Endometrium (tissue), 2 donors: ENCODE results near the gene GNAQ.
"Not testable (repeated sequence)": the region's sequence is repeated elsewhere in the genome, so short reads cannot be mapped to it uniquely, and the experiment has no call there.

Experiments
- FAIRE-seq: peaks from 2 replicates; lab custom pipeline; 2012; peaks lifted over from hg19 to GRCh38; lab: Jason Lieb, UNC
- donor health status: control.
- donor health status: control.

The GNAQ gene

DNA sequence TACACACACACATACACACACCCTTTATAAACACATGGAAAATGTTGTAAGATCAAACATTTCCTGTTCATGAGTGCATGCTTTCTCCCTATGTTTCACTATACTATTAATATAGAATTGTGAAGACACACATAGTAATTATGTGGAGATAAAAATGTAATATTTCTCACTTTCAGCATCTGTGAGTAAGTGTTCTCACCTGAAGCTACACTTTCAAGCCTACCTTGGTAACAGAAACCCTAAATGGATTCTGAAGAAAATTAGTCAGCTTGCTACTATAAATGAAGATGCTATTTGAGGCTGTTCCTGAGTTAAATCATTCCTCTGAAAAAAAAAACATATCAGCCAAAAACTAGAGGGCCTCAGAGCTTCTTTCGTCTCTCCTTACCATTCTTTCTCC lies 302.4 kb downstream of the GNAQ start:
- FAIRE-seq, result no peak

DNA sequence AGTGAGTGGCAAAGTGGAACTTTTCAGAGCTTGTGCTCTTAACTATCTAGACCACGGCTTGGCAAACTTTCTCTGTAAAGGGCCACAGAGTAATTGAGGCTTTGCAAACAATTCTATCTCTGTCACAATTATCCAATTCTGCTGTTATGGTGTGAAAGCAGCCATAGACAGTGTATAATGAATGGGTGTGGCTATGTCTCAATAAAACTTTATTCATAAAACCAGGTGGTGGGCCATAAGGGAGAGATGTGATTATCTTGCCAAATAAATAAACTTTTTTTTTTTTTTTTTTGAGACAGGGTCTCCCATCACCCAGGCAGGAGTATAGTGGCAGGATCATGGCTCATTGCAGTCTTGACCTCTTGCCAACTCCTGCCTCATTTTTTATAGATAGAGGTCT lies 304.8 kb downstream of the GNAQ start:
- FAIRE-seq, result no peak

DNA sequence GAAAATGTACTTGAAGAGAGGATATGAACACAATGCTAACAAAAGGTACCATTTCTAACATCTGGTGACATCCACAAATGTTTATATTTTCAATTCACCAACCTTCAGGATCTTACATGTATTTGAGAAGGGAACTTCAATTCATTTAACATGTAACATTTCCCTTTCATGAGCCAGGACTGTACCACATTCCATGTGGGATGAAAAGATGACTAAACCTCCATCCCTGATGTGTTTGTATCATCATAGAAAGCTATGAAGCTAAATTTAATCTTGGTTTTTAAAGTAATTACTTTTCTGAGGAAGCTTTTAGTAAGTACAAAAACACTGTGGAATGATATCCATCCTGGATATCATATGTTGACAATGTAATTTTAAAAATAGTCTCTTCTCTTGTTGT lies 305.3 kb downstream of the GNAQ start:
- FAIRE-seq, result no peak

DNA sequence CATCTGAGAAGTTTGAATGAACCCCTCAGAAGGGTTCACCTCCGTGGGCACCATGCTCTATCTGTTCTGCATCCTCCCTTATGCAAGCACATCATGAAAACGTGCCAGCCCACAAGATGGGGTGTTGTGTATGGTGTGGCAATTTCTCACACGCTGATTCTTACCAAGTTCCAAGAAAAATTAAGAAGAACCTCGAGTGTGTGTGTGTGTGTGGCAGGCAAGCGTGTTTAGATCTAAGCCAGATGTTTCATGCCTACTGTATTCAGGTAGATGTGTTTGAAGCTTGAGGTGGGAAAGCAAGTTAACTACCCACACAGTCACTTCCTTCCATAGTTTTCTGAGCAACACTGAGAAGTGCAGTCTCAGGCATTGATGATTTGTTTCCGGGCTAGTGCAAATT lies 305.8 kb downstream of the GNAQ start:
- no peak for FAIRE-seq

DNA sequence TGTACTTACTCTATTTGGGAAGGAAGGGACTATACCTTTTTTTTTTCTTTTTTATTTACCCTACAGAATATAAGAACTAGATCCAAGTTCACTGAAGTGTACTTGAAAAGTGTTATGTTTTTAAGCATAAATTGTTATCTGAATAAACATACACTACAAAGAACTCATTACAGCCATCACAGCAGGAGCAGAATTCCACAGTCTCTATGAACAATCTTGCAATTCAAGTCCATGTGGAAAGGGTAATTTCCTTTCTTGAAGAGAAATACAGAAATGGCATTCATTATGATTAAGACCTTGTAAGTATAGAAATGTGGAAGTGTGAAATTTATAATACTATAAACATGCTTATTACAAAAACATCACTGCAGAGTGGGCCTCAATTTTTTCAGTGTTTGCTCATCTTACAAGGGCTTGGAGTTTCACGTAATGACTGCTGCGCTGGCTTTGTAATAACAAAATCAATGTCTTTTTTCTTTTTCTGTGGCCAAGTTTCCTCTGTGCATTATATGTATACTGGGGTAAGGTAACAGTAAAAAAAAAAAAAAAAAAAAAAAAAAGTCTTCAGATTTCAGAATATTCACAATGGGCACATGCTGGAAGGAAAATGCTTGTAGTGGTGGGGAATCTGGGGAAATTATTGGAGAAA lies 306.4 kb downstream of the GNAQ start:
- no peak for FAIRE-seq

DNA sequence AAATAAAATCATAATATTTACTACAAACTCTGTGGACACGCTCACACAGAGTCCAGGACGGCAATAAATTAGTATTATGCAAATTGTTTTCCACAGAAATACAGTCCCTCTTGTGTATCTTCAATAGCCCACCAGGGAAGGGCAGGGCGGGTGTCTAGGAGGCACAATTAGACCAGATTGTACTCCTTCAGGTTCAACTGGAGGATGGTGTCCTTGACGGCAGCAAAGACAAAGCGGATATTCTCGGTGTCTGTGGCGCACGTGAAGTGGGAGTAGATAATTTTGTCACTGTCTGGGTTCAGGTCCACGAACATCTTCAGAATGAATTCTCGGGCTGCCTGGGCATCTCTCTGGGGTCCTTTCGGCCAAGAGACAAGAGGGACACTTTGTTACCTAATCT lies 310.5 kb downstream of the GNAQ start:
- FAIRE-seq, result not testable (repeated sequence)

DNA sequence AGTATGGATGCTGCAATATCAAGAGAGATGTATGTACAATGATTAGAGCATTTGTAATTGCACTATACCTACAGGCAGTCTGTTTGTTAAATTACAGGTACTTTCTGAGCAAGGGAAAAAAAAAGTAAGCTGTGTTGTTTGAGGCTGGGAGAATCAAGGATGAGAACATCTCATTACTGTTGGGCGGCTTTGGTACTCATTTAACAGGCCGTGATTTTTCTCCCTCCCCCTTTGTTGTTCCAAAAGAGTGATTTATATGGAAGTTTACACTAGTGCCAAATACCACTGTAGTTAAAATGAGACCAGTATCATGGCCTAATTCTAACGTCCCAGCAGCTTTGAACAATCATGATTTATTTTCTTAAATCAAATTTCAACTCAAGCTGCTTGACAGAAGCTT lies 312.3 kb downstream of the GNAQ start:
- FAIRE-seq, result no peak

DNA sequence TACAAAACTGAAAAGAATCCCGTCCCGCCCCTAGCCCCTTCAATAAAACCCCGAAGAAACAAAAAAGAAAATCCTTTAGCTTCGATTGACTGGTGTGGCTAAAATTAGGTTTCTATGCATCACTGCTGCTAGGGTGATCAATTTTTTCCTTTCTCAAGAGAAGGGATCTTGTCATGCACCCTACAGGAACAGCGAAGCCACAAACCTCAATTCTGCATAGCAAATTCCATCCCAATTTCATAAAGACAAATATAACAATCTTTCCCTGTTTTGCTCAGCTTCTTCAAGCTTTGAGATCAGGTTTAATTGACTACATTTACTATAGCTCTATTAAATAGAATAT lies 313.3 kb downstream of the GNAQ start:
- not testable (repeated sequence) for FAIRE-seq

DNA sequence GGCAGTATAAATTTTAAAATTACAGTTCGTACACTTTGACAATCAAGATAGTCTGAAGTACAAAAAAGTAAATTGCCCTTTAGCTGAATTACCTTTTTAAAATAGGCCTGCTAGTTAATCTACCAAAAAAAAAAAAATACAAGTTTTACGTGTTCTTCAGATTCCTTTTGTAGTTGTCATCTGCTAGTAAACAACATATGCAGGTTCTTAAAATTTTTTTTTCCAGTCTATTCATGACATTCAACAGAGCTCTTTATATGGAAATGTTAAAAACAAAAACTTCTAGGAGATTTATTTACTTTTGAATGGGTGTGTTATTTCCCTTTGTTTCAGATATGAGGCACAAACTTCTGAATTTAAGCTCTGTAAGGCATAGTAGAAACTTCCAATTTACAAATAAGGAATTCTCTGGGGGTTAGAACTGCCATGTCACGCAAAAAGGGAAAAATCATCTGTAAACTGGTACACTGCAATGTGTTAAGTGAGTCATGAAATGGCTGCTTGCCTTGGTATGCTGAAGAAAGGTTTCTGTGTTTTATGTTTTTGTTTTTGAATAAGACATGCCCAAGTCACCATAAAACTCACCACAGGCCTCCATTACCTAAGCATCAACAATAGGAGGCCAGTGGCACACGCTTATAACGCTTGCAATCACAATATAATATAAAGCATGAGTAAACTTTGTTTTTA lies 313.9 kb downstream of the GNAQ start:
- FAIRE-seq, result peak; percentile 96

DNA sequence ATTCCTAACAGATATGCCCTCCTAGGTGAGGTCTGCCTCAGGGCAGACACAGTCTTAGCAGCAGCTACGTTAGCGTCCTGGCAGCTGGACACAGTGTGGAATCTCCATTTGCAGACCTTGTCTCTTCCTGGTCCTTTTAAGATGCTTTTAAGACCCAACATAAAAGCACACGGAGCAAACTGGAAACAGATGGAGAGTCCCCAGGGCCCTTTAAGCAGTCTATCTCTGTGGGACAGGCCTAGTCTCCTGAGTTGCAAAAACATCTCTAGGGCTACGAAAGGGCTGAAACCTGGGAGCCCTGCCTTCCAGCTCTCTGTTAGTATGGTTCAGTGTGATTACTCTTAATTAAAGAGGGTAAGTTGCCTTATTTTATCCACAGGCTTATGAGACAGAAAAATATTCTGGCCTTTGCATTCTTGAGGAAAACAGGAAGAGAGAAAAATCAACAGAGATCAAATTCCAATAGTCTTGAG lies 317.5 kb downstream of the GNAQ start:
- FAIRE-seq, result peak; percentile 73

DNA sequence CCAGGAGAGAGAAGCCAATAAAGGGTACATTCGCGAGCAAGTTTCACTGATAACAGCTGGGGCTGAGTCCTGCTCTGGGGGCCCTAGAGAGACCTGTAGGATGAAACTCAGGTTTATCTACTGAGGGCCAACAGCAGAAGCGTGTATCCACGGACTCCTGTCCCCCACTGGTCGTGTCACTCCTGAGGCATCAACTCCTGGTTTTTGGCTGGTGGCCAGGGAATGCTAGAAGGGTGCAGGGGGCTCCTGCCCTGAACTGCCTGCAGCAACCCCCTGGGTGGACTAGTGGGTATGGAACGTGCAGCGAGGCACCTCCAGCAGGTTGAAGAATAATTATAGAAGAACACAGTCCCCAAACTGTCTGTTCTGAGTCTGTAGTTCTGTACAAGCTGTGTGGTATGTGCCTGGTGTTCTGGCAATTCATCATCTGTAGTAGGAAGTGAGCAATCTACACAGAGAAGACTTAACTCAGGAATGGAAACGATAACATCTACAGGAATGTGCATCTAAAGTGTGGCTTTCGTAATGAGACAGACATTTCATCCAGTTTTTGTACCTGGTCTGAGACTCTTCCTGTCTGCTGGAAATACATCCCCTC lies 319.0 kb downstream of the GNAQ start:
- FAIRE-seq, result no peak

DNA sequence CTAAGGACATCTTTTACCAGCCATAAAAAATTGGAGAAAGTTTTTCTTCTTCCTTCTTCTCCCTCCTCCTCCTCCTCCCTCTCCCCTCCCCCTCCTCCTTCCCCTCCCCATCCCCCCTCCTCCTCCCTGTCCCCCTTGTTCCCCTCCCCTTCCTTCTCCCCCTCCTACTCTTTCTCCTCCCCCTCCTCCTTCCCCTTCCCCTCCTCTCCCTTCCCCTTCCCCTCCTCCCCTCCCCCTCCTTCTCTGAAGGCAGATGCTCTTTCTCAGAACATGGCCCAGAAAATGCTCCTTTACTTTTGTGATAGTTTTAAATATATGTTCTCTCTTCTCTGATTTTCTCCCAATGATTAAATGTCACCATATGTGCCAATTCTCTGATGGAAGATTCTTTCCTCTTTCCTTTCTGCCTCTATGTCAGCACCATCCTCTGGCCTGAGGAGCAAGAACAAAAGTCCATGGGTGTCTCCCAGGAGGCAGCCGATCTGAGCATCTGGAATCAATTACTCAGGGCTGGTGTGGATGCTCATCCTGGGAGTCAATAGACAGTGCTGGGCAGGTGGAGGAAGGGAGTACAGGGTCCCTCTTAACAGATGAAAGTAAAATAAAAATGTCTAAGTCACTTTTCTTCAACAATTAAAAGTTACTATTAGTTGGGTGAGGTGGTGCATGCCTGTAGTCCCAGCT lies 320.5 kb downstream of the GNAQ start:
- no peak for FAIRE-seq

DNA sequence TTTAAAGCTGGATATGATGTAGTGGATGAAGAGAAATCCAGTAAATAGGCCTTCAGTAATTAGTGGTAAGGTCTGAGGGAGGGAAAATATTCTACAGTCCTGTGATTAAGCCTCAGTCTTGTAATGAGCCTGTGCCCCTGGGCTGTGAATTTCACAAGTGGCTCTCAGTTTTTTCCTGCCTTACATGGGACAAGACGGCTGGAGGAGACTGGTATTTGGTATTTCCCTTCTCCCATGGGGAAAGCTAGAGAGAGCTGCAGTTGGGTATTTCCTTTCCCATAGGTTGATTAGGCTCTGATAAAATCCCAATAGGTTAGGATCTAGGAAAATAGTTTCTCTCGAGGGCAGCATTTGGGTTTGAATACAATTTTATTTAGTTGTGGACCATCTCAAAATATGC lies 321.3 kb downstream of the GNAQ start:
- no peak for FAIRE-seq

DNA sequence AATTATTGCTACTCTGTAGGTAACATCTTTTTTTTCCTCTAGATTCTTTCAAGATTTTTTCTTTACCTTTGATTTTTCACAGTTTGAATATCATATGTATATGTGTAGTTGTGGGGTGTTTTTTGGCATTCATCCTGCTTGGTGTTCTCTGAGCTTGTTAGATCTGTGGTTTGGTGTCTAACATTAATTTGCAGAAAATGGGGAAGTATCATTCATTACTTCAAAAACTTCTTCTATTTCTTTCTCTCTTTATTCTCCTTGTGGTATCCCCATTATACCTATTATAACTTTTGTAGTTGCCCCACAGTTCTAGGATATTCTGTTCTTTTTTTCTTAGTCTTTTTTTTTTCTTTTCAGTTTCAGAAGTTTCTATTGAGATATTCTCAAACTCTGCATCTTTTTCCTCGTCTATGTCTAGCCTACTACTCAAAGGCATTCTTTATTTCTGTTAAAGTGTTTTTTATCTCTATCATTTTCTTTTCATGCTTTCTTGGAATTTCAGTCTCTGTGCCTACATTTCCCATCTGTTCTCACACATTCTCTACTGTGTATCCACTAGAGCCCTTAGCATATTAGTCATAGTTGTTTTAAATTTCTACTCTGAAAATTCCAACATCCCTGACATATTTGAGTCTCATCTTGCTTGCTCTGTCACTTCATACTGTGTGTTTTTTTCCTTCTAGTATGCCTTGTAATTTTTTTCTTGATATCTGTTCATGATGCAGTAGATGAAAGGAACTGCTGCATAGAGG lies 323.4 kb downstream of the GNAQ start:
- FAIRE-seq, result no peak

DNA sequence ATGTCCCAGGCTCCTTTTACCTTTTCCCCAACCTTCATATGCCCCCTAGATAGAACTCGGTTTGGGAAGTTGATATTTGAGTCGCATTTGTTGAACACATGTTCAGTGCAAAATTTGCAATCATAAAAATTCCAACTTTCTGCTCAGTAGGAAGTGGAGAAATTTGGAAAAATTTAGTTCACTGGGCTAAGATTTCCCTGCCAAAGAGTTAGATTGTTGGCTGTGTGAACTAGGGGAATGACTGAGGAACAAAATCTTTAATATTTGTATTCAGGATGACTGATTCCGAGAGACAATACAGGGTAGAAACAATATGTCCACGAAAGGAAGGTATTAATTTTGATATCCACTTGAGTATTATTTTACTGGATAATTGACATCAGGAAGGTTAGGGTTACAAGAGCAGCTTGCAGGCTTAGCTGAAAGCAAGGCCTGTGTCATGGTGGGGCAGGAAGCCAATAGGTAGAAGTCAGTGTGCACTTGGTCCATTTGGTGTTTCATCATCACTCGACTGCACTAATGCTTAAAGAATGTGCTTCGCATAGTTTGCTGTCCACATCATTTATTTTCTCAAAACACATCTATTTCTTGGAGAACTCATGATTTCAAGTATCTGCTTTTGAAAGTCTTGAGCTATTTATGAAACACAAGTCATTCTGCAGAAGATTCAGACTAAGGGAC lies 324.1 kb downstream of the GNAQ start:
- FAIRE-seq, result peak; percentile 89

DNA sequence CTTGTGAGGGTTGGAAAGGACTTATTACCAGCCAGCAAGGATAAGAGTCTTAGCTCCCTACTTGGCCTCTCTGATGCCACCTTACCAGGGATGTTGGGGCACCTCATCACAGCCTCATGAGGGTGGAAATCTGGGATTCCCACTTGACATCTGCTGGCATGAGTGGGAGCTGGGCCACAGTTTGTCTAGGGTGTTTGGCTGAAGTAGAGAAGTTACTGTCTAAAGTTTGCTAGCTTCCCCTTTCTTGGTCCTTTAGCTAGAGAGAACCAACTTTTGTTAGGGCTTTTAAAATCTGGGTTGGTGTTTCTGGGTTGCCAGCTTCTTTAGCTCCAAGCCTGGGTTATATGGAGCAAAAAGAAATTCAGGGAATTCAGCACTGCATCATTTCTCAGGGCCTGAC lies 326.0 kb downstream of the GNAQ start:
- FAIRE-seq, result no peak

DNA sequence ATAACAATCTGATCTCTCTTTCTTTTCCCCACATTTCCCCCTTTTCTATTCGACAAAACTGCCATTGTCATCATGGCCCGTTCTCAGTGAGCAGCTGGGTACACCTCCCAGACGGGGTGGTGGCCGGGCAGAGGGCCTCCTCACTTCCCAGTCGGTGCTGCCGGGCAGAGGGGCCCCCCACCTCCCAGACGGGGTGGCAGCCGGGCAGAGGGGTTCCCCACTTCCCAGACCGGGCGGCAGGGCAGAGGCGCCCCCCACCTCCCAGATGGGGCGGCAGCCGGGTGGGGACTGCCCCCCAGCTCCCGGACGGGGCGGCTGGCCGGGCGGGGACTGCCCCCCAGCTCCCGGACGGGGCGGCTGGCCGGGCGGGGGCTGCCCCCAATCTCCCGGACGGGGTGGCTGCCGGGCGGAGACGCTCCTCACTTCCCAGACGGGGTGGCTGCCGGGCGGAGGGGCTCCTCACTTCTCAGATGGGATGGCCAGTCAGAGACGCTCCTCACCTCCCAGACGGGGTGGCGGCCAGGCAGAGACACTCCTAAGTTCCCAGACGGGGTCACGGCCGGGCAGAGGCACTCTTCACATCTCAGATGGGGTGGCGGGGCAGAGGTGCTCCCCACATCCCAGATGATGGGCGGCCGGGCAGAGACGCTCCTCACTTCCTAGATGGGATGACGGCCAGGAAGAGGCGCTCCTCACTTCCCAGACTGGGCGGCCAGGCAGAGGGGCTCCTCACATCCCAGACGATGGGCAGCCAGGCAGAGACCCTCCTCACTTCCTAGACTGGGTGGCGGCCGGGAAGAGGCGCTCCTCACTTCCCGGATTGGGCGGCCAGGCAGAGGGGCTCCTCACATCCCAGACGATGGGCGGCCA lies 328.9 kb downstream of the GNAQ start:
- not testable (repeated sequence) for FAIRE-seq

DNA sequence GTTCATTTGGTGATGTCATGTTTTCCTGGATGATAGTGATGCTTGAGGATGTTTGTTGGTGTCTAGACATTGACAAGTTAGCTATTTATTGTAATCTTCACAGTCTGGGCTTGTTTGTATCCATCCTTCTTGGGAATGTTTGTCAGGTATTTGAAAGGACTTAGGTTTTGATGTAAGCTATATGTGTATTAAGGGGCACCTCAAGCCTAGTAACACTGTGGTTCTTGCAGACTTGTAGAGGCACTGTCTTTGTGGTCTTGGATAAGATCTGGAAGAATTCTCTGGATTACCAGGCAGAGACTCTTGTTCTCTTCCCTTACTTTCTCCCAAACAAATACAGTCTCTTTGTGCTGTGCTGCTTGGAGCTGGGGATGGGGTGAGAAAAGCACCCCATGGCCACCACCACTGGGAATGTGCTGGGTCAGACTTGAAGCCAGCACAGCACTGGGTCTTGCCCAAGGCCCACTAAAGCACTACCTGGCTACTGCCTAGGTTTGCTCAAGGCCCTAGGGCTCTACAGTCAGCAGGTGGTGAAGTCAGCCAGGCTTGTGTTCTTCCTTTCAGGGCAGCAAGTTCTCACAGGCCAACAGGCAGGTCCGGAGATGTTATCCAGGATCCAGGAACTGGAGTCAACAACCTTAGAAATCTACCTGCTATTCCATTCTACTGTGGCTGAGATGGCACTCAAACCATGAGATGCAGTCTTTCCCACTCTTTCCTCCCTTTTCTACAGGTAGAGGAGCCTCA lies 334.2 kb downstream of the GNAQ start:
- FAIRE-seq, result no peak

DNA sequence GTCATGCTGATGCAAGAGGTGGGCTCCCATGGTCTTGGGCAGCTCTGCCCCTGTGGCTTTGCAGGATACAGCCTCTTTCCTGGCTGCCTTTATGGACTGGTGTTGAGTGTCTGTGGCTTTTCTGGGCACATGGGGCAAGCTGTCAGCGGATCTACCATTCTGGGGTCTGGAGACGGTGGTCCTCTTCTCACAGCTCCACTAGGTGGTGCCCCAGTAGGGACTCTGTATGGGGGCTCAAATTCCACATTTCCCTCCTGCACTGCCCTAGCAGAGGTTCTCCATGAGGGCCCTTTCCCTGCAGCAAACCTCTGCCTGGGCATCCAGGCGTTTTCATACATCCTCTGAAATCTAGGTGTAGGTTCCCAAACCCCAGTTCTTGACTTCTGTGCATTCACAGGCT lies 340.9 kb downstream of the GNAQ start:
- FAIRE-seq, result not testable (repeated sequence)

DNA sequence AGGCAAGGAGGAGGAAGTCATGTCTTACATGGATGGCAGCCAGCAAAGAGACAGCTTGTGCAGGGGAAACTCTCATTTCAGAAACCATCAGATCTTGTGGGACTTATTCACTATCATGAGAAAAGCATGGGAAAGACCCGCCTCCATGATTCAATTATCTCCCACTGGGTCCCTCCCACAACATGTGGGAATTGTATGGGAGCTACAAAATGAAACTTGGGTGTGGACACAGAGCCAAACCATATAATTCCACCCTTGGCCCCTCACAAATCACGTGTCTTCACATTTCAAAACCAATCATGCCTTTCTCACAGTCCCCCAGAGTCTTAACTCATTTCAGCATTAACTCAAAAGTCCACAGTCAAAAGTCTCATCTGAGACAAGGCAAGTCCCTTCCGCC lies 341.5 kb downstream of the GNAQ start:
- FAIRE-seq, result not testable (repeated sequence)
